WTC11 (cell line): ENCODE data around the gene PRKCQ. TPM values are rescaled to one million over a fixed set of nuclear protein-coding genes. Genes with fewer than 3 reads are reported as not detected.

Source experiments
- ATAC-seq: fragments of 200-7000 bp; cut with Tn5 transposase; 2 replicates; pipeline ENCODE4 v1.10.0; 2021; ENCODE audit warnings: mild to moderate bottlenecking, moderate library complexity
- CTCF ChIA-PET: fragments of 300-600 bp; sonication (Branson Sonifier 250); formaldehyde crosslinking; loops from one replicate; lab custom pipeline; 2021; ENCODE audit warnings: antibody characterized with exemption; lab: Charles Lee
- POLR2A ChIA-PET: fragments of 350-600 bp; sonication (Branson Sonifier 250); formaldehyde crosslinking; loops from one replicate; lab custom pipeline; 2021; ENCODE audit warnings: antibody characterized with exemption; lab: Charles Lee
- DNase-seq: peaks from one replicate; pipeline ENCODE4 v3.0.0; 2021; ENCODE audit warnings: low spot score
- H3K27ac Mint-ChIP-seq: 2 replicates; pipeline ENCODE4 v1.8.0; 2021; ENCODE audit warnings: mixed read lengths
- H3K27me3 Mint-ChIP-seq: 2 replicates; pipeline ENCODE4 v1.8.0; 2021; ENCODE audit warnings: low read depth, mild to moderate bottlenecking, moderate library complexity, mixed read lengths
- H3K36me3 Mint-ChIP-seq: 2 replicates; pipeline ENCODE4 v1.8.0; 2021; ENCODE audit warnings: mixed read lengths
- H3K4me1 Mint-ChIP-seq: 2 replicates; pipeline ENCODE4 v1.8.0; 2022; ENCODE audit warnings: mixed read lengths
- H3K4me3 Mint-ChIP-seq: 2 replicates; pipeline ENCODE4 v1.8.0; 2021; ENCODE audit warnings: mild to moderate bottlenecking, moderate library complexity, mixed read lengths
- H3K9me3 Mint-ChIP-seq: 2 replicates; pipeline ENCODE4 v1.8.0; 2021; ENCODE audit warnings: mixed read lengths
- CBFB ChIP-seq: sonication (generic); formaldehyde crosslinking; IDR thresholded peaks from 2 replicates; pipeline ENCODE4 v1.8.1; 2022; ENCODE audit warnings: mild to moderate bottlenecking, low read depth, missing genetic modification reagents
- ESRRA ChIP-seq: sonication (generic); formaldehyde crosslinking; IDR thresholded peaks from 2 replicates; pipeline ENCODE4 v1.8.1; 2022; ENCODE audit warnings: mild to moderate bottlenecking, missing genetic modification reagents, borderline replicate concordance
- FOXK1 ChIP-seq: sonication (generic); formaldehyde crosslinking; IDR thresholded peaks from 2 replicates; pipeline ENCODE4 v1.8.0; 2022; ENCODE audit warnings: mild to moderate bottlenecking, moderate library complexity, missing genetic modification reagents
- IRF2 ChIP-seq: sonication (generic); formaldehyde crosslinking; IDR thresholded peaks from 2 replicates; pipeline ENCODE4 v1.8.0; 2022; ENCODE audit warnings: low read depth, missing genetic modification reagents, borderline replicate concordance
- JUN ChIP-seq: sonication (generic); formaldehyde crosslinking; IDR thresholded peaks from 2 replicates; pipeline ENCODE4 v1.8.0; 2023; ENCODE audit warnings: mild to moderate bottlenecking, missing genetic modification reagents
- KAT7 ChIP-seq: sonication (generic); formaldehyde crosslinking; IDR thresholded peaks from 2 replicates; pipeline ENCODE4 v1.8.1; 2023; ENCODE audit warnings: missing genetic modification reagents, mild to moderate bottlenecking, borderline replicate concordance
- MYBL2 ChIP-seq: sonication (generic); formaldehyde crosslinking; IDR thresholded peaks from 2 replicates; pipeline ENCODE4 v1.8.1; 2023; ENCODE audit warnings: mild to moderate bottlenecking, moderate library complexity, missing genetic modification reagents
- NFE2L1 ChIP-seq: sonication (generic); formaldehyde crosslinking; IDR thresholded peaks from 2 replicates; pipeline ENCODE4 v1.8.1; 2023; ENCODE audit warnings: missing genetic modification reagents
- NFYB ChIP-seq: sonication (generic); formaldehyde crosslinking; conservative IDR thresholded peaks from 2 replicates; pipeline ENCODE4 v1.8.0; 2022; ENCODE audit warnings: low read depth, missing genetic modification reagents
- NR1H2 ChIP-seq: sonication (generic); formaldehyde crosslinking; IDR thresholded peaks from 2 replicates; pipeline ENCODE4 v1.9.0; 2021; ENCODE audit warnings: mild to moderate bottlenecking, moderate library complexity, missing genetic modification reagents
- RELA ChIP-seq: sonication (generic); formaldehyde crosslinking; IDR thresholded peaks from 2 replicates; pipeline ENCODE4 v1.8.1; 2022; ENCODE audit warnings: missing genetic modification reagents, mild to moderate bottlenecking, borderline replicate concordance
- ZNF263 ChIP-seq: sonication (generic); formaldehyde crosslinking; IDR thresholded peaks from 2 replicates; pipeline ENCODE4 v1.8.1; 2022; ENCODE audit warnings: low read depth, mild to moderate bottlenecking, moderate library complexity, missing genetic modification reagents
- ZNF396 ChIP-seq: fragments of 250-450 bp; sonication (Bioruptor Pico); IDR thresholded peaks from 2 replicates; pipeline ENCODE4 v1.8.0; 2021; ENCODE audit warnings: mild to moderate bottlenecking, moderate library complexity, borderline replicate concordance
- ZNF671 ChIP-seq: fragments of 250-450 bp; sonication (Bioruptor Pico); IDR thresholded peaks from 2 replicates; pipeline ENCODE4 v1.8.0; 2021; ENCODE audit warnings: mild to moderate bottlenecking
- total RNA-seq: library from RNA; stranded (reverse); gene quantifications from 3 replicates; pipeline ENCODE4 v1.2.3, GENCODE V29; 2021
- TF ChIP-seq, protein P1 (sequence below): sonication (generic); formaldehyde crosslinking; IDR thresholded peaks from 2 replicates; pipeline ENCODE4 v1.8.0; 2022; ENCODE audit warnings: missing genetic modification reagents
- TF ChIP-seq, protein P2 (sequence below): sonication (generic); formaldehyde crosslinking; IDR thresholded peaks from 2 replicates; pipeline ENCODE4 v1.8.1; 2022; ENCODE audit warnings: low read depth, missing genetic modification reagents, borderline replicate concordance
- TF ChIP-seq, protein P3 (sequence below): sonication (generic); formaldehyde crosslinking; conservative IDR thresholded peaks from 2 replicates; pipeline ENCODE4 v1.8.1; 2022; ENCODE audit warnings: mild to moderate bottlenecking, missing genetic modification reagents
- TF ChIP-seq, protein P4 (sequence below): sonication (generic); formaldehyde crosslinking; IDR thresholded peaks from 2 replicates; pipeline ENCODE4 v1.8.1; 2022; ENCODE audit warnings: low read depth, mild to moderate bottlenecking, moderate library complexity, missing genetic modification reagents, borderline replicate concordance
- TF ChIP-seq, protein P5 (sequence below): sonication (generic); formaldehyde crosslinking; IDR thresholded peaks from 2 replicates; pipeline ENCODE4 v1.8.1; 2023; ENCODE audit warnings: mild to moderate bottlenecking, missing genetic modification reagents, moderate library complexity
- TF ChIP-seq, protein P6 (sequence below): sonication (generic); formaldehyde crosslinking; IDR thresholded peaks from 2 replicates; pipeline ENCODE4 v1.8.1; 2023; ENCODE audit warnings: mild to moderate bottlenecking, missing genetic modification reagents, moderate library complexity
- TF ChIP-seq, protein P7 (sequence below): fragments of 250-450 bp; sonication (Bioruptor Pico); IDR thresholded peaks from 2 replicates; pipeline ENCODE4 v1.9.0; 2021; ENCODE audit warnings: moderate library complexity, mild to moderate bottlenecking, inconsistent platforms, borderline replicate concordance

The PRKCQ gene
- total RNA-seq, 1 experiment from 2014 or later: 8.7 TPM

DNA sequence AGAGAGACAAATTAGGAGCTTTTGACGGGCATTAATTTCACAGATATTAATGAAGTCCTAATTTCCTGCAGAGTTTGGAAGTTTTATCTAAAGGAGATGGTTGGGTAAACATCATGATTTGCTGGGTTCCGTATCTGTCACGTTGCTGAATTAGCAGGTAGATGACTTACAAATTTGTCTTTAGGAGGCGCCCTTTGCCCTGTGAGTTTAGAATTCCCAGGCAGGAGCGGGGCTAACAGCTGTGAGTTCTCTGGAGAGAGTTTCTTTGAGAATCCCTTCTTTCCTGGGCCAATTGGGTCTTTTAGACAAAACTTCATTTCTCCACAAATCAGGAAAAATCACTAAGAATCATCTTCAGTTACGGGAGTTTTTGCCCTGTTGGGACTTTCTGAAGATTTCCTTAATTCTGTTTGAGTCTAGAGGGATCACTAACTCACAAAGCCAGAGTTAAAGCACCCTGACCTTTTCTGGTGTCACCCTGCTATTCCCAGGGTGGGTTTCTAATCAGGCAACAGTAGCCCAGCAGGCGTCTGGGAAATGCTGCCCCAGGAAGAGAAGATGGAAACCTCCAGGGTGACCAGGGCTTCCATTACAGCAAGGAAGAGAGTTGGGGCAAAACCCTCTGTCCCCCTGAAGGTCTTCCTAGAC is 63.7 kb downstream of the PRKCQ start:
- POLR2A ChIA-PET: no interaction called here
- TF ChIP-seq, protein P1, sequence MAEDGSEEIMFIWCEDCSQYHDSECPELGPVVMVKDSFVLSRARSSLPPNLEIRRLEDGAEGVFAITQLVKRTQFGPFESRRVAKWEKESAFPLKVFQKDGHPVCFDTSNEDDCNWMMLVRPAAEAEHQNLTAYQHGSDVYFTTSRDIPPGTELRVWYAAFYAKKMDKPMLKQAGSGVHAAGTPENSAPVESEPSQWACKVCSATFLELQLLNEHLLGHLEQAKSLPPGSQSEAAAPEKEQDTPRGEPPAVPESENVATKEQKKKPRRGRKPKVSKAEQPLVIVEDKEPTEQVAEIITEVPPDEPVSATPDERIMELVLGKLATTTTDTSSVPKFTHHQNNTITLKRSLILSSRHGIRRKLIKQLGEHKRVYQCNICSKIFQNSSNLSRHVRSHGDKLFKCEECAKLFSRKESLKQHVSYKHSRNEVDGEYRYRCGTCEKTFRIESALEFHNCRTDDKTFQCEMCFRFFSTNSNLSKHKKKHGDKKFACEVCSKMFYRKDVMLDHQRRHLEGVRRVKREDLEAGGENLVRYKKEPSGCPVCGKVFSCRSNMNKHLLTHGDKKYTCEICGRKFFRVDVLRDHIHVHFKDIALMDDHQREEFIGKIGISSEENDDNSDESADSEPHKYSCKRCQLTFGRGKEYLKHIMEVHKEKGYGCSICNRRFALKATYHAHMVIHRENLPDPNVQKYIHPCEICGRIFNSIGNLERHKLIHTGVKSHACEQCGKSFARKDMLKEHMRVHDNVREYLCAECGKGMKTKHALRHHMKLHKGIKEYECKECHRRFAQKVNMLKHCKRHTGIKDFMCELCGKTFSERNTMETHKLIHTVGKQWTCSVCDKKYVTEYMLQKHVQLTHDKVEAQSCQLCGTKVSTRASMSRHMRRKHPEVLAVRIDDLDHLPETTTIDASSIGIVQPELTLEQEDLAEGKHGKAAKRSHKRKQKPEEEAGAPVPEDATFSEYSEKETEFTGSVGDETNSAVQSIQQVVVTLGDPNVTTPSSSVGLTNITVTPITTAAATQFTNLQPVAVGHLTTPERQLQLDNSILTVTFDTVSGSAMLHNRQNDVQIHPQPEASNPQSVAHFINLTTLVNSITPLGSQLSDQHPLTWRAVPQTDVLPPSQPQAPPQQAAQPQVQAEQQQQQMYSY: no peak
- TF ChIP-seq, protein P2, sequence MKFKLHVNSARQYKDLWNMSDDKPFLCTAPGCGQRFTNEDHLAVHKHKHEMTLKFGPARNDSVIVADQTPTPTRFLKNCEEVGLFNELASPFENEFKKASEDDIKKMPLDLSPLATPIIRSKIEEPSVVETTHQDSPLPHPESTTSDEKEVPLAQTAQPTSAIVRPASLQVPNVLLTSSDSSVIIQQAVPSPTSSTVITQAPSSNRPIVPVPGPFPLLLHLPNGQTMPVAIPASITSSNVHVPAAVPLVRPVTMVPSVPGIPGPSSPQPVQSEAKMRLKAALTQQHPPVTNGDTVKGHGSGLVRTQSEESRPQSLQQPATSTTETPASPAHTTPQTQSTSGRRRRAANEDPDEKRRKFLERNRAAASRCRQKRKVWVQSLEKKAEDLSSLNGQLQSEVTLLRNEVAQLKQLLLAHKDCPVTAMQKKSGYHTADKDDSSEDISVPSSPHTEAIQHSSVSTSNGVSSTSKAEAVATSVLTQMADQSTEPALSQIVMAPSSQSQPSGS (CRISPR knock-in tag): no peak
- TF ChIP-seq, protein P3, sequence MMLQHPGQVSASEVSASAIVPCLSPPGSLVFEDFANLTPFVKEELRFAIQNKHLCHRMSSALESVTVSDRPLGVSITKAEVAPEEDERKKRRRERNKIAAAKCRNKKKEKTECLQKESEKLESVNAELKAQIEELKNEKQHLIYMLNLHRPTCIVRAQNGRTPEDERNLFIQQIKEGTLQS: no peak
- no peak for TF ChIP-seq ESRRA (CRISPR knock-in tag)
- TF ChIP-seq, protein P4, sequence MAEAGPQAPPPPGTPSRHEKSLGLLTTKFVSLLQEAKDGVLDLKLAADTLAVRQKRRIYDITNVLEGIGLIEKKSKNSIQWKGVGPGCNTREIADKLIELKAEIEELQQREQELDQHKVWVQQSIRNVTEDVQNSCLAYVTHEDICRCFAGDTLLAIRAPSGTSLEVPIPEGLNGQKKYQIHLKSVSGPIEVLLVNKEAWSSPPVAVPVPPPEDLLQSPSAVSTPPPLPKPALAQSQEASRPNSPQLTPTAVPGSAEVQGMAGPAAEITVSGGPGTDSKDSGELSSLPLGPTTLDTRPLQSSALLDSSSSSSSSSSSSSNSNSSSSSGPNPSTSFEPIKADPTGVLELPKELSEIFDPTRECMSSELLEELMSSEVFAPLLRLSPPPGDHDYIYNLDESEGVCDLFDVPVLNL (CRISPR knock-in tag): no peak
- TF ChIP-seq RELA (CRISPR knock-in tag): no peak
- TF ChIP-seq, protein P5, sequence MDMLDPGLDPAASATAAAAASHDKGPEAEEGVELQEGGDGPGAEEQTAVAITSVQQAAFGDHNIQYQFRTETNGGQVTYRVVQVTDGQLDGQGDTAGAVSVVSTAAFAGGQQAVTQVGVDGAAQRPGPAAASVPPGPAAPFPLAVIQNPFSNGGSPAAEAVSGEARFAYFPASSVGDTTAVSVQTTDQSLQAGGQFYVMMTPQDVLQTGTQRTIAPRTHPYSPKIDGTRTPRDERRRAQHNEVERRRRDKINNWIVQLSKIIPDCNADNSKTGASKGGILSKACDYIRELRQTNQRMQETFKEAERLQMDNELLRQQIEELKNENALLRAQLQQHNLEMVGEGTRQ: no peak
- TF ChIP-seq MYBL2 (CRISPR knock-in tag): no peak
- TF ChIP-seq FOXK1: no peak
- TF ChIP-seq, protein P6, sequence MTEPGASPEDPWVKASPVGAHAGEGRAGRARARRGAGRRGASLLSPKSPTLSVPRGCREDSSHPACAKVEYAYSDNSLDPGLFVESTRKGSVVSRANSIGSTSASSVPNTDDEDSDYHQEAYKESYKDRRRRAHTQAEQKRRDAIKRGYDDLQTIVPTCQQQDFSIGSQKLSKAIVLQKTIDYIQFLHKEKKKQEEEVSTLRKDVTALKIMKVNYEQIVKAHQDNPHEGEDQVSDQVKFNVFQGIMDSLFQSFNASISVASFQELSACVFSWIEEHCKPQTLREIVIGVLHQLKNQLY (CRISPR knock-in tag): no peak
- TF ChIP-seq, all 79 proteins: peak for 0
- peak; percentile 75 for ATAC-seq

DNA sequence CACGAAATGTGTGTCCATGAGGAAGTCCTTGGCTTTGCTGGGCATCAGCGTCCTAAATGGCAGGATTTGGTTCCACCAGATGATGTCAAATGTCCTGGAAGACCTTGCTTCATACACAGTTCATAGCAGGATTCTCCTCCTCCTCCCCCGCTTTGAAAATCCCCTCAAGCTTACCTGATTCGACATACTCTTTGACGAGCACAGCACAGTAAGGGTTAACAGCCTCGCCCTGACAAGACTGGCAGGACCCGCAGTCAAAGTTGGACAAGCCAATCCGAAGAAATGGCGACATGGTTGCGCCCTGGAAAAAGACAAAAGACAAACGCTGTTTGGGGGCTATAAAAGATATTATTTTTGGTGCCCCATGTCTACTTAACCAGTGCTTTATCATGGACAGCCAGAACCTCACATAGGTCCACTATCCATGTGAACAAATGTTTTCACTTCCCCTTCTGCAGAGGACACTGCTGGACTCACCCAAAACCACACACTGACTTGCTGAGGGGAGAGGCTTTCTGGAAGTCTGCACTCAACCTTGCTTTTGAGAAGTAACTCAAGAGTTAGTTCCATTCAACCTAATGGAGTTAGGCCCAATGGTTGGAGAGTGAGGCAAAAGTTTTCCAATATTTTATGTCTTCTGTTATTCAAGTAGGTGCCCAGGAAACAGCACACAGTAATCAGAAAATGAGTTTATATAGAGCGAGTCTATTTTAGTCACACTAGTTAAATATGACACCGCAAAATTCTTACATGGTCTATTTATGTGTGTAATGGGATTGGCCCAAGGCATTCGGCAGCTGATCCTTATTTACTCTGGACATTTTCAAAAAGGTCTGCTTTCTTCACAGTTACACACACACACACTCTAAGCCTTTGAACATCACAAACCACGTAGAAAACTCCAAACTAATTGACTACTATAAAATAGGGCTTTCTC is 65.0 kb downstream of the PRKCQ start:
- TF ChIP-seq, protein P7, sequence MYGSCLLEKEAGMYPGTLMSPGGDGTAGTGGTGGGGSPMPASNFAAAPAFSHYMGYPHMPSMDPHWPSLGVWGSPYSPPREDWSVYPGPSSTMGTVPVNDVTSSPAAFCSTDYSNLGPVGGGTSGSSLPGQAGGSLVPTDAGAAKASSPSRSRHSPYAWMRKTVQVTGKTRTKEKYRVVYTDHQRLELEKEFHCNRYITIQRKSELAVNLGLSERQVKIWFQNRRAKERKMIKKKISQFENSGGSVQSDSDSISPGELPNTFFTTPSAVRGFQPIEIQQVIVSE (CRISPR knock-in tag): no peak
- TF ChIP-seq ZNF396: no peak
- no peak for TF ChIP-seq KAT7 (CRISPR knock-in tag)
- no peak for TF ChIP-seq ZNF263 (CRISPR knock-in tag)
- no peak for TF ChIP-seq CBFB (CRISPR knock-in tag)
- TF ChIP-seq NFYB (CRISPR knock-in tag): no peak
- TF ChIP-seq IRF2 (CRISPR knock-in tag): no peak
- TF ChIP-seq JUN (CRISPR knock-in tag): no peak
- TF ChIP-seq NR1H2 (CRISPR knock-in tag): no peak
- TF ChIP-seq ZNF671: no peak
- TF ChIP-seq NFE2L1 (CRISPR knock-in tag): no peak
- TF ChIP-seq, all 79 proteins: peak for 0
- ChIA-PET CTCF (interaction anchor here (0.6 to 2.7 kb wide), 5 partner anchors 22 to 165 kb away, joined by 3 to 17 read pairs (median 3); no protein-coding TSS in a partner anchor), POLR2A (no interaction called here)
- Mint-ChIP-seq H3K27me3 (no peaks in the 10 kb centered on the region), H3K4me3 (no peak overlapping the region), H3K9me3 (peaks cover 16% of the 10 kb centered on the region), H3K4me1 (peaks cover 15% of the 10 kb centered on the region), H3K36me3 (peaks cover 19% of the 10 kb centered on the region), H3K27ac (no peak overlapping the region)
- DNase-seq: no peak
- no peak for ATAC-seq

More for the DNA sequence above, 63.7 kb downstream of the PRKCQ start:
- peak; percentile 32 for DNase-seq
- peaks cover 15% of the 10 kb centered on the region for H3K4me1 Mint-ChIP-seq
- H3K4me3 Mint-ChIP-seq: no peak overlapping the region
- CTCF ChIA-PET: interaction anchor here (0.5 to 2.7 kb wide), 12 partner anchors 12 to 164 kb away, joined by 3 to 17 read pairs (median 4); no protein-coding TSS in a partner anchor
- H3K36me3 Mint-ChIP-seq: peaks cover 8% of the 10 kb centered on the region
- peaks cover 8% of the 10 kb centered on the region for H3K9me3 Mint-ChIP-seq
- no peaks in the 10 kb centered on the region for H3K27me3 Mint-ChIP-seq
- no peak overlapping the region for H3K27ac Mint-ChIP-seq
